ENCODE data around the gene CATSPERE.

DNA sequence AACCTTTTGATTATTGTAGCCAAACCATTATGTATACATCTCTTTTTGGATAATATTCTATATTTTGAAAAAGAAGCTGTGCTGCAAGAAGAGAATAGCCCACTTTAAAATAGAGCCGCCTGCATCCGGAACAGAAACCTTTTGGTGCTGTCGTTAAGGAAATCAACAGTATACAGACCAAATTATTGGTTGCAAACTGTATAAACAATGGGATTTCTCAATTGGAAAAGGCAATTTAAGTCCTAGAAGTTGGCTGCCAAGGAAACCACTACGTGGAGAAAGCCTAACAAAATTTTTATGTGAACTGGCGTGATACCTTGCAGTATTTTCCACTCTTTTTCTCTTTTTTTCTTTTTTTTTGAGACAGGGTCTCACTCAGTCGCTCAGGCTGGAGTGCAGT is 217.6 kb downstream of the CATSPERE start:
- TF ChIP-seq, protein P1, sequence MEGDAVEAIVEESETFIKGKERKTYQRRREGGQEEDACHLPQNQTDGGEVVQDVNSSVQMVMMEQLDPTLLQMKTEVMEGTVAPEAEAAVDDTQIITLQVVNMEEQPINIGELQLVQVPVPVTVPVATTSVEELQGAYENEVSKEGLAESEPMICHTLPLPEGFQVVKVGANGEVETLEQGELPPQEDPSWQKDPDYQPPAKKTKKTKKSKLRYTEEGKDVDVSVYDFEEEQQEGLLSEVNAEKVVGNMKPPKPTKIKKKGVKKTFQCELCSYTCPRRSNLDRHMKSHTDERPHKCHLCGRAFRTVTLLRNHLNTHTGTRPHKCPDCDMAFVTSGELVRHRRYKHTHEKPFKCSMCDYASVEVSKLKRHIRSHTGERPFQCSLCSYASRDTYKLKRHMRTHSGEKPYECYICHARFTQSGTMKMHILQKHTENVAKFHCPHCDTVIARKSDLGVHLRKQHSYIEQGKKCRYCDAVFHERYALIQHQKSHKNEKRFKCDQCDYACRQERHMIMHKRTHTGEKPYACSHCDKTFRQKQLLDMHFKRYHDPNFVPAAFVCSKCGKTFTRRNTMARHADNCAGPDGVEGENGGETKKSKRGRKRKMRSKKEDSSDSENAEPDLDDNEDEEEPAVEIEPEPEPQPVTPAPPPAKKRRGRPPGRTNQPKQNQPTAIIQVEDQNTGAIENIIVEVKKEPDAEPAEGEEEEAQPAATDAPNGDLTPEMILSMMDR (IDR thresholded peaks at IDR 0.05; ENCODE audit: low read length), result no peak
- no peak for TF ChIP-seq EZH2 (IDR thresholded peaks at IDR 0.05; ENCODE audit: borderline replicate concordance, low read length)

Data from OCI-LY1 (cell line).